ENCODE results near the gene MAPKBP1.
"Not testable (repeated sequence)": the region's sequence is repeated elsewhere in the genome, so short reads cannot be mapped to it uniquely, and the experiment has no call there.

Gene MAPKBP1

DNA sequence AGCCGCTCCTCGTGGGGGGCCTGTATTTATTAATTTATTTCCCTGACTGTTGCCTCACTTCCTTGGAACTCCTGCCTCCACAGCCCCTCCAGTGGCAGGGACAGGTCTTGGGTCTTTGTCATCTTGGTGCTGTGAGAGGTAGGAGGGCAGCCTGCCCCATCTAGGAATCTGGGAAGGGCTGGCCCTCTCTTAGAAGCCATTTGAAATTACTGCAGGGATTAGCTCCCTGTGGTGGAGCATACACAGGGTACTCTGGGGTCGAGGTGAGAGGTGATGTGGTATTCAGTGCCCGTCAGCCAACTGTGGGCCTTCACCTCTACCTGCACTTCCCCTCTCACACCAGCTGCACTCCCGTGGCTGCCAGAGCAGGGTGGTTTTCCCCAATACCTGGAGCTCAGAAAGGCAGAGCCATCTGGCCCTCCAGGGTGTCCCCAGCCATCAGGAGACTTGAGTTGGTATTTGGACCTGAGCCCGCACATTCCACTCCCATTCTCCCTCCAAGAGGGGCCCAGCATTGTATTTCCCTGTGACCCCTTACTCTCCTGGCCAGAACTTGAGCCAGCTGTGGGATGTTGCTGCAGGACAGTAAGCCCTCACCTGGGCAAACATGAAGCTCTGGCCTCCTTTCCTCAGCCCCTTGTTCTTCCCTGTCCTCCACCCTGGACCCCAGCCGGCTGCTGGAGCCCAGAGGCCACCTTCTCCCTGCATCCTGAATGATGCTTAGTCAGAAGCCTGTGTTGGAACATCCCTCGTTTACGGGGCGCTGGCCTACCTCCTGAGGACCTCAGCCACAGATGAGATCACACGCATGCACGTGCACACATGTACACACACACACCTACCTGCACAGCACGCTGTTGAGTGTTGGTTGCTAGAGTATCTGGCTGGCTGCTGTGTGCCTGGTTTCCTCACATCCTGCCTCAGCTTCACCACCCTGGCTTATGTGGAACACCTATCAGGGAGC is 51.6 kb downstream of the MAPKBP1 start:
- no peak for DNase-seq (ENCODE audit: low read depth)

GRCh38 chr15:41827290-41827879 is 53.1 kb downstream of the MAPKBP1 start:
- no peak for DNase-seq (ENCODE audit: low read depth)

- DNase-seq (ENCODE audit: low read depth), result peak; percentile 73
These were observed 53.9 kb downstream of the MAPKBP1 start, which contains the start of gene JMJD7 for GRCh38 chr15:41827880-41828806. JMJD7 (plus strand) TSS chr15:41828092; CDS start chr15:41828125, 33 bp downstream.

DNA sequence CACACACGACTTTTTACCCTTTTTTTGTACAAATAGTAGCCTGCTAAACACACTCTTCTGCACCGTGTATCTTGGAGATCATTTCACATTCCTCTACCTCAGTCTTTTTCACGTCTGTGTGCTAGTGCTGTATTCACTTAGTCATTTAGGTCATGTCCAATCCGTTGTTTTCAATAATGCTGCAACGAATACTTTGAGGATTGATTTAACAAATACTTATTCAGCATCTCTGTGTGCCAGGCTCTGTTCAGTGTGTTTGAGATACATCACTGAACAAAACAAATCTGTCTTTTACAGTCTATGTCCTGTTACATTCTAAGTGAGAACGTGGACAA is 54.5 kb downstream of the MAPKBP1 start:
- DNase-seq (ENCODE audit: low read depth), result no peak

- DNase-seq (ENCODE audit: low read depth), result no peak
These were observed 55.8 kb downstream of the MAPKBP1 start for GRCh38 chr15:41829959-41830646.

DNA sequence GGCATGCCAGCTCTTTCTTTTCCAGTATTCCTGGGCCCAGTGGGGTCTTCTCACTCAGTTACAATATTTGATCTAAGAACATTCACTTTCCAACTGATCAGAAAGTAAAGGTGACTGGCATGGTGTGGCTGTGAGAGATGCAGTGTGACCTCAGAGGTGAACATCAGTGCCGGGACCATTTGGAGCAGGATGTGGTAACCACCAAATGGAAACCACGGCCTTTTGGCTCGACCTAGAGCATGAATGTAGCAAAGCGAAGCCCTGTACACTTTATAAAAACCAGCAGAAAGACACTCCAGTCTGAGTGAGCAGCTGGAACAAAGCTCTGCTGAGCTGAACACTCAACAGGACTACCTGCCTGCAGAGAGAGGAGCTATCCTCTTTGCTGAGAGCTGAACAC is 57.0 kb downstream of the MAPKBP1 start:
- DNase-seq (ENCODE audit: low read depth), result not testable (repeated sequence)

DNA sequence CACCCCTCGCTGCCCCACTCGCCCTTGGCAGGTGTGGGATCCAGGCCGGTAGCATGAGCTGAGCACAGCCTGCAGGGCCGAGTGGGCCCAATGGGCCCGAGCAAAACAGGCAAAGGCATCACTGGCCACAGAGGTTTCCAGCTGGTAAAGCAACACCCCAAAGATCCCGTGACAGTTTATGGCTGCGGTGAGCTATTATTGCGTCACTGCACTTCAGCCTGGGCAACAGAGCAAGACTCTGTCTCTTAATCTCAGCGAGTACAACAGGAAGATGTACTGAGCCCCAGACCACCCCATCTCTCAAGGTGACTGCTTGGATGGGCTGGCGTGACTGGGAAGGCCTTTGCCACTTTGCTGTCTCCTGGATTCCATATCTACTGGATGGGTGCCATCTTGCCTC is 57.9 kb downstream of the MAPKBP1 start:
- DNase-seq (ENCODE audit: low read depth), result no peak

GRCh38 chr15:41832875-41833274 is 58.6 kb downstream of the MAPKBP1 start:
- DNase-seq (ENCODE audit: low read depth), result no peak

- DNase-seq (ENCODE audit: low read depth), result no peak
These were observed 59.8 kb downstream of the MAPKBP1 start for GRCh38 chr15:41834096-41834495.

- DNase-seq (ENCODE audit: low read depth), result no peak
These were observed 61.8 kb downstream of the MAPKBP1 start for GRCh38 chr15:41836073-41836472.

GRCh38 chr15:41836713-41837454 is 62.6 kb downstream of the MAPKBP1 start:
- DNase-seq (ENCODE audit: low read depth), result no peak

DNA sequence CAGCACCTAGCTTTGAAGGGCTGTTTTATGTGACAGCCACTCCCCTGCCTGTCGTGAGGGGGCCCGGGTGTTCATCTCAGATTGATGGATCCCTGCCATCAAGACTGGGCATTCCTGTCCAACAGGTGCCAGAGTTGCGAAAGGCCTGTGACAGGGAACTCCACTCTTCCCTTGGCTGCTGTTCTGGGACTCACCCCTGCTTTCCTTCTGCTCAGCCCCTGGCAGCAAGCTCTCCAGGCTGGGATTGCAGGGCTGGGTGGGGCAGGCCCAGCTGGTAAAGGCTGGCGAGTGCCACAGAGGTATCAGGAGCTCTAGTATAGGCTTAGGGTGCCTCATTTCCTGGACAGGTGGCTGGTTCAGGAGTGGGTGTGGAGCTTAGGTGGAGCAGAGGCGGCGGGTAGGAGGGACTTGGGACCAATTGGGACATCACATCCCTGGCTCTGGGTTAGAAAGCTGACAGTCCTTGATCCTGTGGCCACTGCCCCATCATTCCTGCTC is 64.2 kb downstream of the MAPKBP1 start, which contains the start of gene PLA2G4B:
Gene PLA2G4B (plus strand): TSS at position 448 of the 498 bp plus-strand sequence. CDS start 67 bp downstream, outside the sequence.
- no peak for DNase-seq (ENCODE audit: low read depth)

- DNase-seq (ENCODE audit: low read depth), result no peak
These were observed 65.7 kb downstream of the MAPKBP1 start for GRCh38 chr15:41839781-41840491.

DNA sequence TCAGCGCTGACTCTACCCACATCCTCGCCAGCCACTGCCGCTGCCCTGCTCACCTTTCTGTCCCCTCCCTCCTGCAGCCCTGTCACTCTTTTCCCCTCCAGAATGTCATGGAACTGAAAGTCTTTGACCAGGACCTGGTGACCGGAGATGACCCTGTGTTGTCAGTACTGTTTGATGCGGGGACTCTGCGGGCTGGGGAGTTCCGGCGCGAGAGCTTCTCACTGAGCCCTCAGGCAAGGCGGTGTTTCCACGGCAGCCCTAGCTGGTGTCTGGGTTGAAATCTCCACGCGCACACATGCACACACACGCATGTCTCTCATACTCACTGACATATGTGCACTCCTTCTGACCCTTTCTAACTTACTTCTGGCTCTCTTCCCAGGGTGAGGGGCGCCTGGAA is 66.4 kb downstream of the MAPKBP1 start:
- DNase-seq (ENCODE audit: low read depth), result no peak

GRCh38 chr15:41841131-41841530 is 66.8 kb downstream of the MAPKBP1 start:
- DNase-seq (ENCODE audit: low read depth), result no peak

- no peak for DNase-seq (ENCODE audit: low read depth)
These were observed 67.9 kb downstream of the MAPKBP1 start for GRCh38 chr15:41842229-41842628.

DNA sequence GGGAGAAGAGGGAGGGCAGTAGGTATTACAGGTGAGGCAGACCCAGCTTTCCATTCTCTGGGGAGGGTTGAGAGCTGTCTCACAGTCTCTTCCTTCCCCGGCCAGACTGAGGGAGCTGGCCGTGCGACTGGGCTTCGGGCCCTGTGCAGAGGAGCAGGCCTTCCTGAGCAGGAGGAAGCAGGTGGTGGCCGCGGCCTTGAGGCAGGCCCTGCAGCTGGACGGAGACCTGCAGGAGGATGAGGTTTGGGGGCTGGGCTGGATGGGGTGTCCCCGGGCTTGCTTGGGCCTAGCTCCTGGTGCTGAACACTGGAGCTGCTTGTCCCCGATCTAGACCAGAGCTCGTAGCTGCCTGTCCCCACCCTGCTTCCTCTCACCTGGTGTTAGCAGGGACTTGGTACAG is 69.3 kb downstream of the MAPKBP1 start:
- no peak for DNase-seq (ENCODE audit: low read depth)

- no peak for DNase-seq (ENCODE audit: low read depth)
These were observed 70.5 kb downstream of the MAPKBP1 start for GRCh38 chr15:41844814-41845213.

- DNase-seq (ENCODE audit: low read depth), result no peak
These were observed 72.9 kb downstream of the MAPKBP1 start for GRCh38 chr15:41847206-41847605.

GRCh38 chr15:41847981-41848380 is 73.7 kb downstream of the MAPKBP1 start:
- DNase-seq (ENCODE audit: low read depth), result no peak
